T-cell (primary cell): ENCODE data around the gene DGAT2. TPM values are rescaled to one million over a fixed set of nuclear protein-coding genes. Genes with fewer than 3 reads are reported as not detected.

Experiments
- ATAC-seq, 4 experiments: fragments of 200-7000 bp in 3 of 4; fragments of 150-1000 bp in 1 of 4; cut with Tn5 transposase; replicated peaks in 1 of 4; 1 replicate in 3 of 4; 2 replicates in 1 of 4; pipeline ENCODE4 v1.10.0; 2021; ENCODE audit warnings: moderate library complexity in 3 of 4, mild to moderate bottlenecking in 2 of 4, moderate number of reproducible peaks in 1 of 4
- CTCF ChIA-PET, 2 donors: fragments of 300-600 bp; sonication (Branson Sonifier 250); formaldehyde crosslinking; loops; one replicate each; lab custom pipeline; 2022; ENCODE audit warnings: antibody characterized with exemption in 2 of 2; lab: Charles Lee
- POLR2A ChIA-PET, 2 donors: fragments of 300-600 bp; sonication (Branson Sonifier 250); formaldehyde crosslinking; loops; one replicate each; lab custom pipeline; 2022; ENCODE audit warnings: antibody characterized with exemption in 2 of 2; lab: Charles Lee
- DNase-seq, 35 experiments: peaks; one replicate each; pipeline versions ENCODE4 v3.0.0 to v3.0.0-alpha.2; 2013 to 2023
- H3K27ac ChIP-seq: one replicate; pipeline ENCODE4 v1.5.1; 2013; ENCODE audit warnings: low read length
- H3K27me3 ChIP-seq, 2 experiments: replicated peaks in 1 of 2; 1 replicate in 1 of 2; 2 replicates in 1 of 2; pipeline versions ENCODE4 v1.6.1 to v1.7.0; 2013; ENCODE audit warnings: low read length in 1 of 2, mixed read lengths in 1 of 2; ENCODE audit not compliant: control insufficient read depth in 2 of 2, insufficient read depth in 2 of 2; ENCODE audit errors: extremely low read depth in 1 of 2
- H3K36me3 ChIP-seq, 2 donors: 1 replicate in 1 of 2; 2 replicates in 1 of 2; pipeline versions ENCODE4 v1.6.1 to v1.7.0; 2013; ENCODE audit warnings: low read length in 1 of 2; ENCODE audit not compliant: control insufficient read depth in 2 of 2, insufficient read depth in 1 of 2; ENCODE audit errors: extremely low read depth in 1 of 2
- H3K4me1 ChIP-seq, 2 experiments: 1 replicate in 1 of 2; 2 replicates in 1 of 2; pipeline versions ENCODE4 v1.6.1 to v1.7.0; 2013; ENCODE audit warnings: low read length in 2 of 2, mixed read lengths in 1 of 2; ENCODE audit not compliant: insufficient read depth in 2 of 2, control insufficient read depth in 1 of 2; ENCODE audit errors: extremely low read depth in 1 of 2
- H3K4me3 ChIP-seq, 2 donors: 1 replicate in 1 of 2; 2 replicates in 1 of 2; pipeline versions ENCODE4 v1.5.1 to v1.7.0; 2013; ENCODE audit warnings: mild to moderate bottlenecking in 2 of 2, low read length in 1 of 2, moderate library complexity in 1 of 2; ENCODE audit not compliant: control insufficient read depth in 1 of 2; ENCODE audit errors: extremely low read depth in 1 of 2
- H3K9me3 ChIP-seq: 2 replicates; pipeline ENCODE4 v1.7.0; 2013
- H3K27ac Mint-ChIP-seq, 2 donors: one replicate each; pipeline ENCODE4 v1.8.0; 2020 to 2021; ENCODE audit warnings: mild to moderate bottlenecking in 2 of 2, mixed read lengths in 2 of 2
- H3K27me3 Mint-ChIP-seq, 2 donors: one replicate each; pipeline ENCODE4 v1.8.0; 2021 to 2022; ENCODE audit warnings: mixed read lengths in 2 of 2
- H3K36me3 Mint-ChIP-seq: one replicate; pipeline ENCODE4 v1.8.0; 2021; ENCODE audit warnings: mixed read lengths
- H3K4me1 Mint-ChIP-seq, 3 donors: one replicate each; pipeline ENCODE4 v1.8.0; 2020 to 2022; ENCODE audit warnings: mixed read lengths in 3 of 3, mild to moderate bottlenecking in 1 of 3
- H3K4me3 Mint-ChIP-seq, 3 donors: one replicate each; pipeline ENCODE4 v1.8.0; 2020 to 2022; ENCODE audit warnings: mild to moderate bottlenecking in 3 of 3, mixed read lengths in 3 of 3, moderate library complexity in 3 of 3
- H3K9me3 Mint-ChIP-seq, 3 donors: one replicate each; pipeline ENCODE4 v1.8.0; 2020 to 2022; ENCODE audit warnings: mixed read lengths in 3 of 3
- WGBS: methylation state at CpG from one replicate; pipeline ENCODE4 v1.1.5; 2013; ENCODE audit warnings: missing lambda C conversion rate; ENCODE audit not compliant: insufficient coverage; 5-methylcytosine and 5-hydroxymethylcytosine counted together
- total RNA-seq, 35 experiments: library from RNA in 6 of 35; stranded (reverse) in 6 of 35; fragments of 120-200 nt in 1 of 35; gene quantifications; one replicate each; pipeline versions ENCODE4 v1.2.1 to v1.2.4 and lab custom pipeline; 2013 to 2026

Gene DGAT2
- total RNA-seq, 5 donors from 2014 or later (not counting 1 experiment from before 2014, with no cell fraction given): 0.14 to 1.2 (median 0.61) TPM

DNA sequence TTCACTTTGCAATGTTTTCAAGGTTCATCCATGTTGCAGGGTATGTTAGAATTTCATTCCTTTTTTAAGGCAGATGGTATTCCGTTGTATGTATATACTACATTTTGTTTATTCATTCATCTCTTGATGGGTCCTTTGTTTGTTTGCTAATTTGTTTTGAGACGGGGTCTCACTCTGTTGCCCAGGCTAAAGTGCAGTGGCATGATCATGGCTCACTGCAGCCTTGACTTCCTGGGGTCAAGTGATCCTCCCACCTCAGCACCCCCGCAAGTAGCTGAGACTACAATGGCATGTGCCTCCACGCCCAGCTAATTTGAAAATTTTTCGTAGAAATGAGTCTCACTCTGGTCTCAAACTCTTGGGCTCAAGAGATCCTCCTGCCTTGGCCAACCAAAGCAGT lies 52.6 kb downstream of the DGAT2 start:
- peaks cover 41 to 49% (median 45%) of the 10 kb centered on the region in 3 donors for H3K4me1 Mint-ChIP-seq
- ChIA-PET POLR2A (no interaction called here), CTCF (no interaction called here)
- no peaks in the 10 kb centered on the region for H3K9me3 ChIP-seq
- H3K36me3 Mint-ChIP-seq: peaks cover 18% of the 10 kb centered on the region
- H3K4me1 ChIP-seq: peaks cover 13 to 16% of the 10 kb centered on the region in 2 experiments
- H3K27ac ChIP-seq: no peak overlapping the region
- H3K4me3 Mint-ChIP-seq: no peak overlapping the region
- 81% methylated on average over 3 of the region's 5 CpGs for WGBS
- no peak overlapping the region for H3K4me3 ChIP-seq
- no peaks in the 10 kb centered on the region for H3K9me3 Mint-ChIP-seq
- H3K27me3 ChIP-seq: no peaks in the 10 kb centered on the region
- no peaks in the 10 kb centered on the region for H3K36me3 ChIP-seq
- no peak for ATAC-seq
- H3K27me3 Mint-ChIP-seq: no peaks in the 10 kb centered on the region
- H3K27ac Mint-ChIP-seq: no peak overlapping the region
- no peak for DNase-seq

DNA sequence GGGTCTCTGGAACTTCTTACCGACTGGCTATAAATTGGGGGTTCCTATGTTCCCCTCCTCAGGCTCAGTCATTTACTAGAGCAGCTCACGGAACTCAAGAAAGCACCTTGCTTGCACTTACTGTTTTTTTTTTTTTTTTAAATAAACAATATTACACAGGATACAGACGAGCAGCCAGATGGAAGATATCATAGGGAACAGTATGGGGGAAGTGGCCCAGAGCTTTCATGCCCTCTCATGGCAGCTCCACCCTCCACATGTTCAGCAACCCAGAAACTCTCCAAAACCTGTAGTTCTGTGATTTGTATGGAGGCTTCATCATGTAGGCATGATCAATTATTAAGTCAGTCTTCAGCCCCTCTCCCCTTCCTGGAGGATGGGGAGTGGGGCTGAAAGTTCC lies 54.0 kb downstream of the DGAT2 start:
- peak overlapping the region in 1 of 2 donors; percentile 22 for H3K27ac Mint-ChIP-seq
- WGBS: no CpG with 5 or more reads among the region's 3 CpGs
- POLR2A ChIA-PET: interaction anchor here in 1 of 2 donors (0.6 kb wide), 1 partner anchor 9 kb away, joined by 4 read pairs; no protein-coding TSS in a partner anchor

DNA sequence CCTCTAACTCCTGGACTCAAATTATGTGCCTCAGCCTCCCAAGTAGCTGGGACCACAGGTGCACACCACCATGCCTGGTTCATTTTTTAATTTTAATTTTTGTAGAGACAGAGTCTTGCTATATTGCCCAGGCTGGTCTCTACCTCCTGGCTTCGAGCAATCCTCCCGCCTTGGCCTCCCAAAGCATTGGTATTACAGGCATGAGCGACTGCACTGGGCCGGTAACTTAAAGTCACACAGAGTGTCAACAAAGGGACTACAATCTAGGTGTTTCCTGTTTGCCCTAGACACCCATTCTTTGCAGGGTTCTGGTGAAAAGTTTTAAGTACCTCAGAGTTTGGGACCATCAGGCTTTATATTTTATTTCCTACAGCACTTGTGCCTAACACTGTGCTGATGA lies 54.8 kb downstream of the DGAT2 start:
- Mint-ChIP-seq H3K4me1 (peaks cover 45 to 55% (median 48%) of the 10 kb centered on the region in 3 donors), H3K27ac (no peak overlapping the region), H3K4me3 (no peak overlapping the region), H3K27me3 (no peaks in the 10 kb centered on the region), H3K36me3 (peaks cover 26% of the 10 kb centered on the region), H3K9me3 (no peaks in the 10 kb centered on the region)
- ChIA-PET CTCF (interaction anchor here in 1 of 2 donors (0.6 kb wide), 1 partner anchor 20 kb away, joined by 3 read pairs; no protein-coding TSS in a partner anchor), POLR2A (interaction anchor here in 1 of 2 donors (0.7 kb wide), 1 partner anchor 61 kb away, joined by 4 read pairs; no protein-coding TSS in a partner anchor)
- DNase-seq (no peak), ATAC-seq (peak in 2 of 4 experiments; percentile 36 to 45)
- no peak overlapping the region for H3K27ac ChIP-seq
- no peak overlapping the region for H3K4me3 ChIP-seq
- 81% methylated on average over 3 of the region's 4 CpGs for WGBS
- no peaks in the 10 kb centered on the region for H3K9me3 ChIP-seq
- H3K4me1 ChIP-seq: peaks cover 3 to 7% of the 10 kb centered on the region in 2 experiments
- H3K36me3 ChIP-seq: no peaks in the 10 kb centered on the region
- H3K27me3 ChIP-seq: no peaks in the 10 kb centered on the region

More for the DNA sequence above, 54.0 kb downstream of the DGAT2 start:
- H3K4me1 Mint-ChIP-seq: peaks cover 51 to 56% (median 52%) of the 10 kb centered on the region in 3 donors
- Histone ChIP-seq H3K27ac (no peak overlapping the region), H3K27me3 (no peaks in the 10 kb centered on the region), H3K4me1 (peaks cover 3 to 7% of the 10 kb centered on the region in 2 experiments), H3K36me3 (no peaks in the 10 kb centered on the region), H3K4me3 (no peak overlapping the region), H3K9me3 (no peaks in the 10 kb centered on the region)
- DNase-seq (no peak), ATAC-seq (no peak)
- peaks cover 24% of the 10 kb centered on the region for H3K36me3 Mint-ChIP-seq
- CTCF ChIA-PET: interaction anchor here in 1 of 2 donors (0.6 kb wide), 1 partner anchor 352 kb away, joined by 3 read pairs; no protein-coding TSS in a partner anchor
- H3K27me3 Mint-ChIP-seq: no peaks in the 10 kb centered on the region
- no peaks in the 10 kb centered on the region for H3K9me3 Mint-ChIP-seq
- no peak overlapping the region for H3K4me3 Mint-ChIP-seq

DNA sequence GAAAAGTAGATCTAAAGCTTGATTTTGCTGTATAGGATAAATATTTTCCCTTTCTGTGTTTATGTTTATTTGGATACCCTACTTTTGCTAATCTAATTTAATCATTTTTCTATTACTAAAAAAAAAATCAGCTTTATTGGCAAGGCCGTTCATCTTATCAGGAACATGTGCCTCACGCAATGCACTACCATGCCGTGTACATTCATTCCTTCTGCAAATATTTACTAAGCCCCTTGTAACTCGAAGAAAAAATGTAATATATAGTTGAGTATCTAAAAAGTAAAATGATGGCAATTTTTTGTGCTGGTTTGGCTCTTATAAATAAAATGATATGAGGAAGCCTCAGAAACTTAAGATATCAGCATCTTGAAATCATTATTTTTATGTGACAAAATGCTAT lies 55.4 kb downstream of the DGAT2 start:
- Histone ChIP-seq H3K4me3 (no peak overlapping the region), H3K36me3 (no peaks in the 10 kb centered on the region), H3K27me3 (no peaks in the 10 kb centered on the region), H3K4me1 (peaks cover 3 to 7% of the 10 kb centered on the region in 2 experiments), H3K27ac (no peak overlapping the region), H3K9me3 (no peaks in the 10 kb centered on the region)
- POLR2A ChIA-PET: interaction anchor here (0.6 to 0.7 kb wide), 4 partner anchors 19 to 1660 kb away, joined by 3 to 5 read pairs (median 4); no protein-coding TSS in a partner anchor
- no CpG with 5 or more reads among the region's 4 CpGs for WGBS
- peak overlapping the region in 1 of 3 donors; percentile 8 for H3K4me3 Mint-ChIP-seq
- peaks cover 44 to 50% (median 45%) of the 10 kb centered on the region in 3 donors for H3K4me1 Mint-ChIP-seq
- no peak for ATAC-seq
- DNase-seq: no peak
- H3K27me3 Mint-ChIP-seq: no peaks in the 10 kb centered on the region
- H3K36me3 Mint-ChIP-seq: peaks cover 26% of the 10 kb centered on the region
- peak overlapping the region in 1 of 2 donors; percentile 43 for H3K27ac Mint-ChIP-seq
- CTCF ChIA-PET: interaction anchor here in 1 of 2 donors (0.6 to 1.0 kb wide), 3 partner anchors 9 to 1583 kb away, joined by 3 read pairs; partner anchors contain the start of gene UVRAG
- H3K9me3 Mint-ChIP-seq: no peaks in the 10 kb centered on the region

DNA sequence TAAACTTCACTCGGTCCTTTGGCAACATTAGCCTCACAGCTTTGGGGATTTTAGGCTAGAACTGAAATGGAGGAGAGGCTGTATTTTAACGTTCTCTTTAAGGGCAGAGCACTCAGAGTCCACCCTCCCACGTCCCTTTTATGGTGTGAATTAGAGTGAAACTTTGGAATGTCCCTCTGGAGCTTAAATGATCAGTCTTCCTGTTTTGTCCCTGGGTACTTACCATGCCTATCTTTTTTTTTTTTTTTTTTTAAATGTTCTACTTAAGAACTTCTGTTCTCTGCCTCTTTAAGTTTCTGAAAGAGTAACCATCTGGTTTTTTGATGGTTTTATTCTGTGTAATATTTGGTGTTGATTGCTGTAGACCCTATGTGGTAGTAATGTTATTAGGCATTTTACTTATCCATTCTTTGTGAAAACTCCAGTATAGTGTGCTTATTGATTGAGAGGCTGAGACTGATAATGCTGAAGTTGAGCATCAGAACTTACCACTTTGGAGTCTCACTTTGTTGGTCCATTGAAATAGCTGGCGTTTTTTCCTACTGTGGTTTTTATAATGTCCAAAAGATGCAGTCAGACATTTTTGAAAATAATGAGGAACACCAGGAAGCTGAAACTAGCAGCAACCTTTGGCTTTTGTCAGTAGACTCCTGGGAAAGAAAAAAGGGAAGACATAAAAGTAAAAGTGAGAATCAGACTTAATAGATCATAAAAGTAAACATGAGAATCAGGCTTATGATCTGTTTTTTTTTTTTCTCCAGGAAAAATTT lies 58.1 kb downstream of the DGAT2 start:
- no peak overlapping the region for H3K4me3 Mint-ChIP-seq
- no peaks in the 10 kb centered on the region for H3K36me3 ChIP-seq
- H3K27ac Mint-ChIP-seq: no peak overlapping the region
- WGBS: no CpG with 5 or more reads among the region's 4 CpGs
- no peaks in the 10 kb centered on the region for H3K27me3 ChIP-seq
- POLR2A ChIA-PET: no interaction called here
- H3K4me3 ChIP-seq: no peak overlapping the region
- ATAC-seq (no peak), DNase-seq (no peak)
- H3K36me3 Mint-ChIP-seq: peaks cover 21% of the 10 kb centered on the region
- H3K27me3 Mint-ChIP-seq: no peaks in the 10 kb centered on the region
- H3K9me3 Mint-ChIP-seq: no peaks in the 10 kb centered on the region
- H3K9me3 ChIP-seq: no peaks in the 10 kb centered on the region
- H3K4me1 Mint-ChIP-seq: peaks cover 39 to 40% (median 40%) of the 10 kb centered on the region in 3 donors
- no peak overlapping the region for H3K27ac ChIP-seq
- CTCF ChIA-PET: interaction anchor here in 1 of 2 donors (1.2 kb wide), 1 partner anchor 13 kb away, joined by 3 read pairs; no protein-coding TSS in a partner anchor
- H3K4me1 ChIP-seq: peaks cover 0 to 7% of the 10 kb centered on the region in 2 experiments

DNA sequence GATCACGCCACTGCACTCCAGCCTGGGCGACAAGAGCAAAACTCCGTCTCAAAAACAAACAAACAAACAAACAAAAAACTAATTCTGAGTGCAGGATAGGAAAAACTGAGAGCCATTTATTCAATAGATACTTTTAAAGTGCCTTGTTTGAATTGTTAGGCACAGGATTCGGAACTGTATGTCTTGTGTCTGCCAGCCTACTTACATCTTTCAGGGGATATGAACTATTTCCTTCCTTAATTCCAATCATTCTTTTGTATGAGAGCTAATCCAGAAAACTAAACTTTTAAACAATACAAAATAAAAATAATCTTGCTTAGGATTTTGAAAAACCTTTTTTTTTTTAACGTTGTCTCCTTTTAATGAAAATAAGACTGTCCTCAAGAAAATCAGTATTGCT lies 59.0 kb downstream of the DGAT2 start:
- no peaks in the 10 kb centered on the region for H3K9me3 Mint-ChIP-seq
- no CpG with 5 or more reads among the region's 5 CpGs for WGBS
- ChIA-PET POLR2A (no interaction called here), CTCF (no interaction called here)
- Histone ChIP-seq H3K27me3 (no peaks in the 10 kb centered on the region), H3K27ac (no peak overlapping the region), H3K4me1 (peaks cover 0 to 7% of the 10 kb centered on the region in 2 experiments), H3K9me3 (no peaks in the 10 kb centered on the region), H3K4me3 (no peak overlapping the region), H3K36me3 (no peaks in the 10 kb centered on the region)
- no peak for ATAC-seq
- H3K4me3 Mint-ChIP-seq: no peak overlapping the region
- H3K4me1 Mint-ChIP-seq: peaks cover 33 to 45% (median 41%) of the 10 kb centered on the region in 3 donors
- peaks cover 17% of the 10 kb centered on the region for H3K36me3 Mint-ChIP-seq
- DNase-seq: no peak
- no peak overlapping the region for H3K27ac Mint-ChIP-seq
- no peaks in the 10 kb centered on the region for H3K27me3 Mint-ChIP-seq
